Thoracic aorta (tissue), 2 donors: ENCODE measurements around the gene PPP6R2. TPM values are rescaled to one million over a fixed set of nuclear protein-coding genes. Genes with fewer than 3 reads are reported as not detected.

Source experiments
- ATAC-seq: fragments of 150-250 bp; one replicate; pipeline ENCODE4 v1.8.0; 2017; ENCODE audit warnings: low read depth; ENCODE audit not compliant: insufficient number of reproducible peaks, low FRiP score
- DNase-seq: peaks from one replicate; pipeline ENCODE4 v3.0.0-alpha.2; 2020; ENCODE audit warnings: low spot score
- H3K27ac ChIP-seq, 2 donors: fragments of 200-600 bp; sonication (generic); 1 replicate in 1 of 2; 2 replicates in 1 of 2; pipeline ENCODE4 v1.5.1; 2016; ENCODE audit warnings: mild to moderate bottlenecking in 2 of 2, moderate library complexity in 2 of 2
- H3K27me3 ChIP-seq: fragments of 200-600 bp; sonication (generic); replicated peaks from 2 replicates; pipeline ENCODE4 v1.6.0; 2016; ENCODE audit warnings: mild to moderate bottlenecking; ENCODE audit not compliant: insufficient read depth
- H3K36me3 ChIP-seq: fragments of 200-600 bp; sonication (generic); one replicate; pipeline ENCODE4 v1.5.1; 2016
- H3K4me1 ChIP-seq, 2 donors: fragments of 200-600 bp; sonication (generic); 1 replicate in 1 of 2; 2 replicates in 1 of 2; pipeline versions ENCODE4 v1.5.1 to v1.6.0; 2016; ENCODE audit warnings: low read depth in 2 of 2, mild to moderate bottlenecking in 1 of 2; ENCODE audit not compliant: control insufficient read depth in 1 of 2
- H3K4me3 ChIP-seq: fragments of 200-600 bp; sonication (generic); 2 replicates; pipeline ENCODE4 v1.5.1; 2016; ENCODE audit warnings: mild to moderate bottlenecking
- H3K9me3 ChIP-seq: fragments of 200-600 bp; sonication (generic); 2 replicates; pipeline ENCODE4 v1.5.1; 2016
- total RNA-seq, 2 donors: library from RNA; depleted of rRNA; stranded (reverse); fragments of >200 nt; gene quantifications; one replicate each; pipeline versions ENCODE4 v1.1.0 to v1.2.3, GENCODE V29; 2016
- TF ChIP-seq, protein P1 (sequence below): fragments of 200-600 bp; sonication (generic); IDR thresholded peaks from one replicate; pipeline ENCODE4 v1.5.1; 2019; ENCODE audit warnings: antibody characterized with exemption

Gene PPP6R2
- total RNA-seq, 2 donors from 2014 or later = 61.2 to 73.6 TPM

DNA sequence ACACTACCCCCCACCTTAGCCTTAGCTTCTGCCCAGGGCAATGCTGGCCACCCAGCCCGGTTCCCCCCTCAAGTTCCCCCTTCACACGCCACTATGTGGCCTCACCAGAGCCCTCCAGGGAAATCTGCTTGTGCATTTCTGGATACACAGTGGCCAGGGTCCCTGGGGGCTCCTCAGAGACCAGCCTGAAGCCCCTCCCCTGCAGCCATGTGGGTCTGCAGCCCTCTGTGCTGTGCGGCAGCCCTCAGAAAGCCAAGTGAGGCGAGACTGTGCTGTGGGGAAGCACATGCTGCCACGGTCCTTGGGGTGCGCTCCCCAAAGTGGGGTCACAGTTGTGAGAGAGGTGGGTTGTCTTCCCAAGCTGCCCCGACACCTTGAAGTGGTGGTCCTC is 33.5 kb upstream of the PPP6R2 start:
- no peak for DNase-seq
- Histone ChIP-seq H3K4me1 (peaks cover 16 to 36% of the 10 kb centered on the region in 2 donors), H3K27ac (peak overlapping the region; percentile 69 to 72), H3K27me3 (no peaks in the 10 kb centered on the region), H3K36me3 (no peaks in the 10 kb centered on the region), H3K9me3 (no peaks in the 10 kb centered on the region), H3K4me3 (no peak overlapping the region)
- TF ChIP-seq, protein P1, sequence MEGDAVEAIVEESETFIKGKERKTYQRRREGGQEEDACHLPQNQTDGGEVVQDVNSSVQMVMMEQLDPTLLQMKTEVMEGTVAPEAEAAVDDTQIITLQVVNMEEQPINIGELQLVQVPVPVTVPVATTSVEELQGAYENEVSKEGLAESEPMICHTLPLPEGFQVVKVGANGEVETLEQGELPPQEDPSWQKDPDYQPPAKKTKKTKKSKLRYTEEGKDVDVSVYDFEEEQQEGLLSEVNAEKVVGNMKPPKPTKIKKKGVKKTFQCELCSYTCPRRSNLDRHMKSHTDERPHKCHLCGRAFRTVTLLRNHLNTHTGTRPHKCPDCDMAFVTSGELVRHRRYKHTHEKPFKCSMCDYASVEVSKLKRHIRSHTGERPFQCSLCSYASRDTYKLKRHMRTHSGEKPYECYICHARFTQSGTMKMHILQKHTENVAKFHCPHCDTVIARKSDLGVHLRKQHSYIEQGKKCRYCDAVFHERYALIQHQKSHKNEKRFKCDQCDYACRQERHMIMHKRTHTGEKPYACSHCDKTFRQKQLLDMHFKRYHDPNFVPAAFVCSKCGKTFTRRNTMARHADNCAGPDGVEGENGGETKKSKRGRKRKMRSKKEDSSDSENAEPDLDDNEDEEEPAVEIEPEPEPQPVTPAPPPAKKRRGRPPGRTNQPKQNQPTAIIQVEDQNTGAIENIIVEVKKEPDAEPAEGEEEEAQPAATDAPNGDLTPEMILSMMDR = no peak
- ATAC-seq = no peak

GRCh38 chr22:50310031-50310722 is 33.0 kb upstream of the PPP6R2 start:
- ATAC-seq (no peak), DNase-seq (no peak)
- no peaks in the 10 kb centered on the region for H3K9me3 ChIP-seq
- peaks cover 10 to 30% of the 10 kb centered on the region in 2 donors for H3K4me1 ChIP-seq
- H3K36me3 ChIP-seq = no peaks in the 10 kb centered on the region
- no peak overlapping the region for H3K27ac ChIP-seq
- H3K4me3 ChIP-seq = no peak overlapping the region
- TF ChIP-seq, protein P1 = no peak
- H3K27me3 ChIP-seq = no peaks in the 10 kb centered on the region

GRCh38 chr22:50310949-50311444 is 32.1 kb upstream of the PPP6R2 start:
- ATAC-seq (no peak), DNase-seq (no peak)
- no peaks in the 10 kb centered on the region for H3K36me3 ChIP-seq
- TF ChIP-seq, protein P1 = no peak
- no peaks in the 10 kb centered on the region for H3K27me3 ChIP-seq
- H3K4me3 ChIP-seq = no peak overlapping the region
- no peak overlapping the region for H3K27ac ChIP-seq
- no peaks in the 10 kb centered on the region for H3K9me3 ChIP-seq
- H3K4me1 ChIP-seq = peaks cover 6 to 22% of the 10 kb centered on the region in 2 donors

GRCh38 chr22:50311606-50312351 is 31.3 kb upstream of the PPP6R2 start:
- Histone ChIP-seq H3K4me1 (peaks cover 6 to 21% of the 10 kb centered on the region in 2 donors), H3K36me3 (no peaks in the 10 kb centered on the region), H3K27ac (no peak overlapping the region), H3K27me3 (no peaks in the 10 kb centered on the region), H3K4me3 (no peak overlapping the region), H3K9me3 (no peaks in the 10 kb centered on the region)
- TF ChIP-seq, protein P1 = no peak
- DNase-seq (no peak), ATAC-seq (no peak)

DNA sequence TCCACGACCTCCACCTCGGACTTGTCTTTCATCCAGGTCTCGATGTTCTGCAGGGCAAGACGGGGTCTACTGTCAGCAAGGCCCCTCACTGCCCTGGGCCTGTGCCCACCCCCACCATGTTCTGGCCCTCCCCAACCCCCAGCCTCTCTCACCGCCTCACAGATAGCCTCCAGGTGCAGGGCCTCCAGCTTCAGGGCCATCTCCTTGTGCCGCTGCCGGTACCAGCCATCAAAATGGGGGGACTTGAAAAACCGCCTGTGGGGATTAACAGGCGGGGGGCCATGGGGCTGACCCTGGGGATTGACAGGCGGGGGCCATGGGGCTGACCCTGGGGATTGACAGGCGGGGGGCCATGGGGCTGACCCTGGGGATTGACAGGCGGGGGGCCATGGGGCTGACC is 30.8 kb upstream of the PPP6R2 start:
- no peak for DNase-seq
- TF ChIP-seq, protein P1 = no peak
- no peaks in the 10 kb centered on the region for H3K9me3 ChIP-seq
- no peak for ATAC-seq
- no peak overlapping the region for H3K4me3 ChIP-seq
- no peak overlapping the region for H3K27ac ChIP-seq
- no peaks in the 10 kb centered on the region for H3K36me3 ChIP-seq
- H3K27me3 ChIP-seq = no peaks in the 10 kb centered on the region
- peaks cover 6 to 21% of the 10 kb centered on the region in 2 donors for H3K4me1 ChIP-seq
